Fibroblast of the aortic adventitia (primary cell): ENCODE measurements around the gene TECRL. TPM values are rescaled to one million over a fixed set of nuclear protein-coding genes. Genes with fewer than 3 reads are reported as not detected.

ENCODE experiments used
- DNase-seq: peaks from one replicate; pipeline ENCODE4 v3.0.0-alpha.2; 2010; ENCODE audit warnings: low read depth
- H3K4me3 ChIP-seq: 2 replicates; pipeline ENCODE4 v1.5.1; 2011; ENCODE audit warnings: low read depth, mild to moderate bottlenecking, control low read depth, low read length, moderate library complexity
- total RNA-seq: library from RNA; depleted of rRNA; stranded (reverse); fragments of >200 nt; gene quantifications from 2 replicates; pipeline ENCODE4 v1.2.3, GENCODE V29; 2012; ENCODE audit warnings: low replicate concordance
- TF ChIP-seq, protein P1 (sequence below): IDR thresholded peaks from 2 replicates; pipeline ENCODE4 v1.5.1; 2011; ENCODE audit warnings: mild to moderate bottlenecking, low read length, control low read depth, inconsistent platforms; ENCODE audit not compliant: insufficient read depth

Gene TECRL
- total RNA-seq, 1 donor, result not detected

DNA sequence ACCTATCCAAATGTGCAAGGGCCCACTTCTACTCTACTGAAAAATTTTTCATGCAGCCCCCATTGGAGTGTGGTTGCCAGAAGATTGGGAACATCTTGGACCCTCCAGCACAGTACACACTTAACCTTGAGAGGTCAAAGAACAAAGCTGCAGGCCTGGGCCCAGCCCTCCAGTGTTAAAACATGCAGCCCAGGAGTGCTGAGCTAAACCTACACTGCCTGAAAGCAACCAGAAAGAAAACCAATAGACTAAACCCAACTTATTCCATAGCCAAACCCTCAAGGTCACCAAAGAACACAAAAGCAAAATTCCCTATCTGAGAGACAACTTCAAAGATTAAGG, 47.9 kb downstream of the TECRL start:
- no peak for DNase-seq
- H3K4me3 ChIP-seq, result no peak overlapping the region
- TF ChIP-seq, protein P1, sequence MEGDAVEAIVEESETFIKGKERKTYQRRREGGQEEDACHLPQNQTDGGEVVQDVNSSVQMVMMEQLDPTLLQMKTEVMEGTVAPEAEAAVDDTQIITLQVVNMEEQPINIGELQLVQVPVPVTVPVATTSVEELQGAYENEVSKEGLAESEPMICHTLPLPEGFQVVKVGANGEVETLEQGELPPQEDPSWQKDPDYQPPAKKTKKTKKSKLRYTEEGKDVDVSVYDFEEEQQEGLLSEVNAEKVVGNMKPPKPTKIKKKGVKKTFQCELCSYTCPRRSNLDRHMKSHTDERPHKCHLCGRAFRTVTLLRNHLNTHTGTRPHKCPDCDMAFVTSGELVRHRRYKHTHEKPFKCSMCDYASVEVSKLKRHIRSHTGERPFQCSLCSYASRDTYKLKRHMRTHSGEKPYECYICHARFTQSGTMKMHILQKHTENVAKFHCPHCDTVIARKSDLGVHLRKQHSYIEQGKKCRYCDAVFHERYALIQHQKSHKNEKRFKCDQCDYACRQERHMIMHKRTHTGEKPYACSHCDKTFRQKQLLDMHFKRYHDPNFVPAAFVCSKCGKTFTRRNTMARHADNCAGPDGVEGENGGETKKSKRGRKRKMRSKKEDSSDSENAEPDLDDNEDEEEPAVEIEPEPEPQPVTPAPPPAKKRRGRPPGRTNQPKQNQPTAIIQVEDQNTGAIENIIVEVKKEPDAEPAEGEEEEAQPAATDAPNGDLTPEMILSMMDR, result no peak

DNA sequence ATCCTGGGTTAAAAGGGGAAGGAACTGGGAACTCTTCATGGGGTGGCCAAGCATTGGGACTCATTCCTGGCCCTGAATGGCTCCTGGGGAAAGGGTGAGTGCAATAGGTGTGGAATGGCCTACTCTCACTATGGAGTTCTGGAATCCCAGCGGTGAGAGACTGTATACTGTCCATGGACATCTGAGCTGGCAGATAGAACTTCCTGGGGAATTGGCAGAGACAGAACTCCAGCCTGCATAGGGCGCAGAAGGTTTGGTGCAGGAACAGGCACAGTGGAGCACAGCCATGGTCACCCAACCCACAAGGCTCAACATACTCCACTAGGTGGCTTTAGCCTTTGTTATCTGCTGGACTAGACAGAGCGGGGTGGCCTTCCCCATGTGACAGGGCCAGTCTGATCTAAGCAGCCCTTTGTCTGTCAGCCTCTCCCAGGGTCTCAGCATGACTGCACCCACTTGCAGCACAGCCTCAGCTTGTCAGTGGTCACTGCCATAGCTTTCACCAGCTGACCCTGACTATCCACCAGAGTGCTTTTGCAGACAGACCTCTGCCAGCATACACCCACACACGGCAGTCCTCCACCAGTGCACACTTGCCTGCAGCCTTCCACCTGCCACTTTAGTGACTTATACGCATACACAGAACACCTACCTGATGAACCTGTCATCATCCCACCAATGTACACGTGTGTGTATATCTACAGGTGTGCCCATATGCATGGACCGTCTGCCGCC, 48.4 kb downstream of the TECRL start:
- H3K4me3 ChIP-seq, result no peak overlapping the region
- TF ChIP-seq, protein P1, result no peak
- DNase-seq, result no peak

DNA sequence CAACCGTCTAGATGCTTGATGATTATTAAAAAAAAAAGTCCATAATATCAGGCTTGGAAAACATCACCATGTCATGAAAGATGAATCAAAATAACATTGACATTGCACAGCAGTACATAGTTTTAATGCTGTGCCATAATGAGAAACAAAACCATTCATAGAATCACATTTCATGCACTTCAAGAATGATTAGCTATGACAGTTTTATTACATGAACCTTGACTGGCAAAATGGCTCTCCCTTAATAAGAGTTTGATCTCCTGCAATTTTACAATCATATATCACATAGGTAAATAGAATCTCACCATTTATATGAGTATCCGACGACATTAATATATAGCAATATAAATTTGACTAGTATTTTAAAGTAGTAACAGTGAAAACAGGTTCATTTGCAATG, 49.8 kb downstream of the TECRL start:
- TF ChIP-seq, protein P1, result no peak
- no peak overlapping the region for H3K4me3 ChIP-seq
- DNase-seq, result no peak

DNA sequence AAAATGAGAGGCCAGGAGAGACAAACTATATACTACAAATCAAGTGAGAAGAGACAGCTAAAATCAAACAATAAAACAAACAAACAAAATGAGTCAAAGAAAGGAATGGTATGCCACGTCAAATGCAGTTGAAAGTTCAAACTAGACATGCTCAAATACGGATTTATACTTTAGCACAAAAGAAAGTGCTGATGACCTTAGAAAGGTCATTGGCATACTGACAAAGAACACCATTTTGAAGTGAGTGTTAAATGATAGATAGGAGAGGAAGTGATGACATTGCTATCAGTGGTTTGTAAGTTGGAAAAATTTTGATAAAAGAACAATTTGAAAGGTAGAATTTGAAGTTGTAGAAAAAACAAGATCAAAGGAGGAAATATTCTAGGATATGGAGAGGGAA, 55.3 kb downstream of the TECRL start:
- no peak for DNase-seq
- no peak overlapping the region for H3K4me3 ChIP-seq
- TF ChIP-seq, protein P1, result no peak

DNA sequence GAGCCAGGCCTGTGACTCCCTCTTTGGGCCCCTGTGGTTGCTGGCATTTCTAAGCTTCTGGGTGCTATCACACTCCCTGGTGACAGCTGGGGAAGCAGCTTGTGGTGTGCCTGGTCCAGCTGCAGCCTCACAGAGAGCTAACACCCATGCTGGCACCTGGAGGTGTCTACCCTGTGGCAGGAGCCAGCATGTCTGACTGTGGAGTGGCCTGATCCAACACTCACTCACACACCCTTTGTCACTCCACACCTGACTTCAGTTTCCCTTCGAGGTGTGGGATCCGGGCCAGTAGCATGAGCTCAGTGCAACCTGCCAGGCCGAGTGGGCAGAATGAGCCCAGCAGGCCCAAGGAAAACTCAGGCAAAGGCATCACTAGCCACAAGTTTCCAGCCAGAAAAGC, 67.5 kb downstream of the TECRL start:
- no peak for DNase-seq
- no peak overlapping the region for H3K4me3 ChIP-seq
- TF ChIP-seq, protein P1, result no peak

DNA sequence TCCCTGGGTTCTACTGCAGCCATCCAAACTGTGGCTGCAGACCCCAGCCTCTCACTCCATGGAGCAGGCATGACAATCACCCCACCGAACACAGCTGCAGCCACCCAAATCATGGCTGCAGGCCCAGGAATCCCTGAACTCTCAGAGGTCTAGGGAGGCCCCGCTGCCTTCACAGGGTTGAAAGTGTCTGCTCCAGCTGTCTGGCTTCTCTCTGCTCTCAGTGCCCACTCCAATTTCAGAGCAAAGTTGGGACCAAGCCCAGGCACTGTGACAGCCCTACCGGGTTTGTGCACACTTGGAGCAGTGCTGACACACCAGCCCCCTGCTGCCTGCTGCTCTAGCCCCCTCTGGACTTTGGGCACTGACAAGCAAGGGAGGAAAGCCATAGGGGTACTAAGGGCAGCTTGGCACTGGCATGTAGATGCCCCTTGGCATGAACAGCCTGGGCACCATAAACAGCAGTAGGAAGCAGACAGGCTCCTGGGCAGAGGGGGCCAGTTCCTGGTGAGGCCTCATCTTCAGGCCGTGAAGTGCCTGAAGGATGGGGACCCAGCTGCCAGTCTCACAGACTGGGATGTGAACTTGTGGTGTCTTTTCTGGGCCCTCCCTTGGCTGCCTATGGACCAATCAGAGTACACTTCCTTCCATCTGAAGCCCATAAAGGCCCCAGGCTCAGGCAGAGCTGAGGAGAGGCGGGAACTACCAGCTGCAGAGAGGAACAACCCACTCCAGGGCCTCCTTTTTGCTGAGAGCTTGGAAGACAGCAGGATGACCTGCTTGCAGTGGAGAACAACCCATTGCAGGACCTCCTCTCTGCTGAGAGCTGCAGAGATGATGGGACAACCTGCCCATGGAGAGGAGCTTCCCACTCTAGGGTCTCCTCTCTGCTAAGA, 68.8 kb downstream of the TECRL start:
- no peak for DNase-seq
- TF ChIP-seq, protein P1, result no peak
- H3K4me3 ChIP-seq, result no peak overlapping the region
